ENCODE data around the gene KSR1. TPM values are rescaled to one million over a fixed set of nuclear protein-coding genes. Genes with fewer than 3 reads are reported as not detected.

Gene KSR1
- total RNA-seq, 1 experiment from 2014 or later = 19.1 TPM

DNA sequence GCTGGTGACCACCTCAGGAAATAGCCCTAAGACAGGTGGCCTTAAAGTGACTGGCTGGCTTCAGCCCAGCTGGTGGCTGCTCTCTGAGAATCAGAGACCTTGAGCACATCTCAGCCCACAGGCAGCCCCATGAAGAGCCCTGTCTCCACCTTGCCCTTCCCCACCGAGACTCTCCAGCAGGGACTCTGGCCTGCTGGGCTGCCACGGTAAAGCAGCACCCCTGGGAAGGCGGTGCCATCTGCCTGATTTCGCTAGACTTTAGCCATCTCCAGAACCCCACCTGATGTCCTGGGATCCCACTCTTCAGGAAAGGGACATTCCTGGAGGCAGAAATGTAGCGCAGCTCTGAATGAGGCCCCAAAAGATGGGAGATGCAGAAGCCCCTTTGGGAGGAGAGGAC, 129.5 kb downstream of the KSR1 start:
- intact Hi-C loops (cut with micrococcal nuclease; ENCODE audit: unreplicated experiment) = no loop called here
- no peak overlapping the region for H3K27ac ChIP-seq
- POLR2A ChIA-PET (ENCODE audit: unreplicated experiment) = no interaction called here
- H3K4me3 ChIP-seq = no peak overlapping the region
- no peak for DNase-seq
- no peaks in the 10 kb centered on the region for H3K9me3 ChIP-seq (ENCODE audit: insufficient read depth, low read depth)
- TF ChIP-seq, protein P1, sequence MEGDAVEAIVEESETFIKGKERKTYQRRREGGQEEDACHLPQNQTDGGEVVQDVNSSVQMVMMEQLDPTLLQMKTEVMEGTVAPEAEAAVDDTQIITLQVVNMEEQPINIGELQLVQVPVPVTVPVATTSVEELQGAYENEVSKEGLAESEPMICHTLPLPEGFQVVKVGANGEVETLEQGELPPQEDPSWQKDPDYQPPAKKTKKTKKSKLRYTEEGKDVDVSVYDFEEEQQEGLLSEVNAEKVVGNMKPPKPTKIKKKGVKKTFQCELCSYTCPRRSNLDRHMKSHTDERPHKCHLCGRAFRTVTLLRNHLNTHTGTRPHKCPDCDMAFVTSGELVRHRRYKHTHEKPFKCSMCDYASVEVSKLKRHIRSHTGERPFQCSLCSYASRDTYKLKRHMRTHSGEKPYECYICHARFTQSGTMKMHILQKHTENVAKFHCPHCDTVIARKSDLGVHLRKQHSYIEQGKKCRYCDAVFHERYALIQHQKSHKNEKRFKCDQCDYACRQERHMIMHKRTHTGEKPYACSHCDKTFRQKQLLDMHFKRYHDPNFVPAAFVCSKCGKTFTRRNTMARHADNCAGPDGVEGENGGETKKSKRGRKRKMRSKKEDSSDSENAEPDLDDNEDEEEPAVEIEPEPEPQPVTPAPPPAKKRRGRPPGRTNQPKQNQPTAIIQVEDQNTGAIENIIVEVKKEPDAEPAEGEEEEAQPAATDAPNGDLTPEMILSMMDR (conservative IDR thresholded peaks at IDR 0.05) = no peak
- no peak for TF ChIP-seq EZH2 (IDR thresholded peaks at IDR 0.05; ENCODE audit: low read depth)
- BruUV-seq (replicated peaks) = no TSS peak
- H4K20me1 ChIP-seq (ENCODE audit: insufficient read depth) = no peaks in the 10 kb centered on the region
- no peaks in the 10 kb centered on the region for H3K4me1 ChIP-seq (replicated peaks; ENCODE audit: insufficient read depth)
- no peaks in the 10 kb centered on the region for H3F3A ChIP-seq (ENCODE audit: insufficient read depth, low read depth)
- no peaks in the 10 kb centered on the region for H3K36me3 ChIP-seq (ENCODE audit: low read depth)
- no peaks in the 10 kb centered on the region for H3K9me2 ChIP-seq (ENCODE audit: insufficient read depth)
- H3K4me2 ChIP-seq = no peak overlapping the region
- H2AFZ ChIP-seq = no peak overlapping the region
- H3K79me2 ChIP-seq (ENCODE audit: low read depth) = no peaks in the 10 kb centered on the region
- CTCF ChIA-PET = no interaction called here
- H3K27me3 ChIP-seq (ENCODE audit: insufficient read depth, low read depth) = no peaks in the 10 kb centered on the region

DNA sequence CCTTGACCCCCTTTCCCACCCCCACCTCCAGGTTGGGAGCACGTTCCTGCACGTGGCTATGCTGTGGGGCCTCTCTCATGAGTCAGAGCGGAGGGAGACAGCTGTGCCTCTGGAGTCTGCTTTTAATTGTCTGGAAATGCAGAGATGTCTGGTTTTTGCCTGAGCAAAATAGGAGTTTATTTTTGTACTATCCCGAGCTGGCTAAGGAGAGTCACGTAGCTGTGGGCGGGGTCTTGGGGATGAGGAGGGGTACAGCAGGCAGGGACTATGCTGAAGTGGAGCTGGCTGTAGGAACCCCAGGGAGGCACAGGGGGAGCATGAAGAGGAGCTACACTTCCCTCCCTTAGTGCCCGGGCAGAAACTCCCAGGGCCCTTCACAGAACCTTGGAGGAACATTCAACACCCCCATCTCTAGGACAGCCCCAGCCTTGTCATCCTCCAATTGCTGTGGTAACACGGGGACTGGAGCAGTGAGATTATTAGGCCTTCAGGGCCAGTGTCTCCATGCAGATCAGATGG, 130.0 kb downstream of the KSR1 start:
- Histone ChIP-seq H3K79me2 (ENCODE audit: low read depth) (no peaks in the 10 kb centered on the region), H3K9me2 (ENCODE audit: insufficient read depth) (no peaks in the 10 kb centered on the region), H3K27ac (no peak overlapping the region), H3K4me2 (no peak overlapping the region), H3K4me3 (no peak overlapping the region), H4K20me1 (ENCODE audit: insufficient read depth) (no peaks in the 10 kb centered on the region), H3K36me3 (ENCODE audit: low read depth) (no peaks in the 10 kb centered on the region), H3F3A (ENCODE audit: insufficient read depth, low read depth) (no peaks in the 10 kb centered on the region), H3K9me3 (ENCODE audit: insufficient read depth, low read depth) (no peaks in the 10 kb centered on the region), H2AFZ (no peak overlapping the region), H3K27me3 (ENCODE audit: insufficient read depth, low read depth) (no peaks in the 10 kb centered on the region), H3K4me1 (replicated peaks; ENCODE audit: insufficient read depth) (no peaks in the 10 kb centered on the region)
- ChIA-PET CTCF (interaction anchor here (0.6 kb wide), 1 partner anchor 128 kb away, joined by 3 read pairs; no protein-coding TSS in a partner anchor), POLR2A (ENCODE audit: unreplicated experiment) (no interaction called here)
- TF ChIP-seq EZH2 (IDR thresholded peaks at IDR 0.05; ENCODE audit: low read depth) = no peak
- TF ChIP-seq, protein P1 (conservative IDR thresholded peaks at IDR 0.05) = no peak
- DNase-seq = no peak
- BruUV-seq (replicated peaks) = no TSS peak
- intact Hi-C loops (cut with micrococcal nuclease; ENCODE audit: unreplicated experiment) = no loop called here

DNA sequence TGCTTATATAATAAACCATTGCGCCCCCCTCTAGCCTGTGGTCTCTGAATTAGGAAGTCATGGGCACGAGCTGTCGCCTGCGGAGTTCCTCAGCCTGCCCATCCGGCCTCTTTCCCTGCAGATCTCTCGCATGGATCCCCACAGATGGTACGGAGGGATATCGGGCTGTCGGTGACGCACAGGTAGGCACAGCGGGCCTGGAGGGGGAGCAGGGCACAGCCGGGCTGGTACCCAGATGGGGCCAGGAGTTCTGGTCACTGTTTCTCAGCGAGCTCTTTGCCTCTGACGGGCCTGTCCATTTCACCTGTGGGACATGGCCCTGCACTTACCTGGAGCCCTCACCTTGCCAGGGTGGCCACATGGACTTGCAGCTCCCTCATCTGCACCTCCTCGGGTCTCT, 132.1 kb downstream of the KSR1 start:
- TF ChIP-seq, protein P1 (conservative IDR thresholded peaks at IDR 0.05) = no peak
- TF ChIP-seq EZH2 (IDR thresholded peaks at IDR 0.05; ENCODE audit: low read depth) = no peak
- H3K9me2 ChIP-seq (ENCODE audit: insufficient read depth) = no peaks in the 10 kb centered on the region
- ChIA-PET POLR2A (ENCODE audit: unreplicated experiment) (no interaction called here), CTCF (no interaction called here)
- no peaks in the 10 kb centered on the region for H3K27me3 ChIP-seq (ENCODE audit: insufficient read depth, low read depth)
- no peak for DNase-seq
- no peak overlapping the region for H3K4me2 ChIP-seq
- H3K4me1 ChIP-seq (replicated peaks; ENCODE audit: insufficient read depth) = no peaks in the 10 kb centered on the region
- H3K79me2 ChIP-seq (ENCODE audit: low read depth) = no peaks in the 10 kb centered on the region
- H2AFZ ChIP-seq = no peak overlapping the region
- intact Hi-C loops (cut with micrococcal nuclease; ENCODE audit: unreplicated experiment) = no loop called here
- no peaks in the 10 kb centered on the region for H4K20me1 ChIP-seq (ENCODE audit: insufficient read depth)
- BruUV-seq (replicated peaks) = no TSS peak
- no peaks in the 10 kb centered on the region for H3K36me3 ChIP-seq (ENCODE audit: low read depth)
- no peaks in the 10 kb centered on the region for H3F3A ChIP-seq (ENCODE audit: insufficient read depth, low read depth)
- no peaks in the 10 kb centered on the region for H3K9me3 ChIP-seq (ENCODE audit: insufficient read depth, low read depth)
- H3K4me3 ChIP-seq = no peak overlapping the region
- no peak overlapping the region for H3K27ac ChIP-seq
